ENCODE data around the gene ZFHX3.

Gene ZFHX3

DNA sequence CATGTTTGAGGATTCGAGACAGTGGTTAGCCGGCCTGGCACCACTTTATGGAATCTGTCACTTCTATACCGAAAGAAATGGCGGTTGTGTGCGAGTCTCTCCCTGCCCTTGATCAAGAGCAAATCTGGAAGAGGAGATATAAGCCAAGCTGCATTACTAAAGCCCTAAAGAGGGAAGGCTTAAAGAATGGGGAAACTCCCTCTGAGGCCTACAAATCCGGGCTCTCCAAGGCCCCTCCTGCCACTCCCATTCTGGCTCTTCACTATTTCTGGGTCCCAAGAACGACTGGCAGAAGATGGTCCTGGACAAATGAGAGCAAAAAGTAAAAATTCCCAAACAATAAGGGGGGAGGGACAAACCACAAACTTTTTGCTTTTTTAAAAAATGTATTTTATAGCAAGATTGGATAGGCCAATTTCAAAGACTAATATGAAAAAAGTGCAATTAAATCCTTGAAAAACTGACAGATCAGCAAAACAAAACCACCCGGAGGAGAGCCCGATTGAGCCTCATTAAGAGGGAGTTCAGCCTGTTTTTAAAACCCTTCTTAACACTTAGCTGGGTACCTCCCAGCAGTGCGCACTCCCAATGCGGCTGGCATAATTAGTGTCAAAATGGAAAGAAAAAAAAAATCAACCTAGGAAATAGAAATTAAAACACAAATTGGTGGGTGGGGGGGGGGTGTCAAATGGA is 193.5 kb downstream of the ZFHX3 start:
- DNase-seq: no peak

DNA sequence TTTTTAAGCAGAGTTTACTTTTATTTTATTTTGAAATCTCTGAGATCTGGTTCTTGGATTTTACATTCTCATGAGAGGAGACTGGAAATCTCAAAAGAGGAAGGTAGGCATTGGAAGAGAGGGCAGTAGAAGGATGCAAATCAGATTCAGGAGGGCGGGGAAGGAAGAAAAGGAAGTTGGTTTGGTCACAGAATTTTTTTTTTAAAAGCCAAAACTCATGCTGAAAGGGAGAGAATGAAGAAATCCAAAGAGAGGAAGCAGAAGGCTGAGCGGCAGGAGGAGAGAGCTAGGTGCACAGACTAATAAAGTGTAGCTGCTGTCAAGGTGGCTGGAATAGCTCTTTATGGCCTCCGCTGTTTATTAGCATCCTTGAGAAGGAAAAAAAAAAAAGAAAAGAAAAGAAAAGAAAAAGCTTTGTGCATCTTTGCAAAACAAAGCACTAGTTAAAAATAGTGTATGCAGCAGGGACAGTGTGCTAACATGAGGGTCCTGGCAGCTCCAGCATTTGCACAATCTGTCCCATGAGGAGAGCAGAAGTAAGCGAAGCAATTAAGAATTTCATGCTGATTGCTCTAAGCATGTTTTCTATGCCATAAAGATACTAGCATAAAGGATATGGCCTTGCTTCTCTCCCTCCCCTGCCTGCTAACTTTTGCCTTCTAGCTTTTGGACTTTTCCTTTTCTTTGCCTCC is 194.2 kb downstream of the ZFHX3 start:
- DNase-seq: no peak

DNA sequence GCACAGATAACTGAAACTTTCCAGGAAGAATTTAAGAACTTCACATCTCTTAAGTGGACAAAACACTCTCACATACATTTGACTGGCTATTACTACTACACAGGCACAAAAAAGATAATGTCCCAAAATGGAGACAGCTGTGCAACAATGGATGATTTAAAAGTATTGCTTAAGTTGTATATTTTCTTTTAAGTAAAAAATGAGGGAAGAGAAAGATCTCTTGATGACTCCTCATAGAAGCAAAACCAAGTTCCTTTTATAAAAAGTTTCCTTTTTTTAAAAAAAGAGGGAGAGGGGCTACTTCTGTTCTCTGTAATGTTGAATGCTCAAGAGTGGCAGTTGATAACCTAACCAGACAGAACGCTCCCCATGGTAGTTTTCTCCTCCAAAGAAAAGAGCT is 195.5 kb downstream of the ZFHX3 start:
- no peak for DNase-seq

DNA sequence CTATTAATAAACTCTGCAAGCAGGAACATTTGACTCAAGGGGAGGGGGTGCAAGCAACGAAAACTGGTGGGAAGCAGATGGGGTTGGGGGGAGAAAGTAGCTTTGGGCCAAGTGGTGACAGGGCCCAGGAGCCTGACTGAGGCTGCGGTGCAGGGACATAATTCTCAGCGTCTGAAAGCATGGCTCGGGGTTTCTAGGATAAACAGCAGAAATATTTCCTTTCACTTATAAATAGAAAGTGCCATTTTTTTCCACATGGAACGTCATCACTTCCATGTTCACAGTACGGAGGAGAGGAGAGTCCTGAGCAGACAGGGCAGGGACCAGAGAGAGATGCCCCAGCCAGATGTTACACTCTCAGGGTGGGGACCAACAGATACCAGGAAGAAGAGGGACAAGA is 197.1 kb downstream of the ZFHX3 start:
- DNase-seq: no peak

DNA sequence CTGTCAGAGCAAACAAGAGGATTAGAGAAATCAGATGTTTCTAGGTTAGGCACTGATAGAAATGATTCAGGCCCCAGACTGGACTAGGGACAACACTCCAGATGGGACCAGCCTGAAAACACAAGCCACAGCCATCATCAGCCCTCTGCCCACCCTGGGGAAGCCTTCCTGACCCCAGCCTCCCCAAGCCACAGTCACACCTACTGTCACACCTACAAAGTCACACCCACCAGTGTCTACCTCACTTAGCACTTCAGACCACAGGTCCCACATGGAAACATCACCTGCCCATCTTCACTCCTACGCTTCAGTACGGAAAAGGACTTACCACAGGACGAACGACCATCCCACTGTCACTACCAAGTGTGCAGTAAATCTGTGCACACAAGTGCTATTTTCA is 197.9 kb downstream of the ZFHX3 start:
- no peak for DNase-seq

DNA sequence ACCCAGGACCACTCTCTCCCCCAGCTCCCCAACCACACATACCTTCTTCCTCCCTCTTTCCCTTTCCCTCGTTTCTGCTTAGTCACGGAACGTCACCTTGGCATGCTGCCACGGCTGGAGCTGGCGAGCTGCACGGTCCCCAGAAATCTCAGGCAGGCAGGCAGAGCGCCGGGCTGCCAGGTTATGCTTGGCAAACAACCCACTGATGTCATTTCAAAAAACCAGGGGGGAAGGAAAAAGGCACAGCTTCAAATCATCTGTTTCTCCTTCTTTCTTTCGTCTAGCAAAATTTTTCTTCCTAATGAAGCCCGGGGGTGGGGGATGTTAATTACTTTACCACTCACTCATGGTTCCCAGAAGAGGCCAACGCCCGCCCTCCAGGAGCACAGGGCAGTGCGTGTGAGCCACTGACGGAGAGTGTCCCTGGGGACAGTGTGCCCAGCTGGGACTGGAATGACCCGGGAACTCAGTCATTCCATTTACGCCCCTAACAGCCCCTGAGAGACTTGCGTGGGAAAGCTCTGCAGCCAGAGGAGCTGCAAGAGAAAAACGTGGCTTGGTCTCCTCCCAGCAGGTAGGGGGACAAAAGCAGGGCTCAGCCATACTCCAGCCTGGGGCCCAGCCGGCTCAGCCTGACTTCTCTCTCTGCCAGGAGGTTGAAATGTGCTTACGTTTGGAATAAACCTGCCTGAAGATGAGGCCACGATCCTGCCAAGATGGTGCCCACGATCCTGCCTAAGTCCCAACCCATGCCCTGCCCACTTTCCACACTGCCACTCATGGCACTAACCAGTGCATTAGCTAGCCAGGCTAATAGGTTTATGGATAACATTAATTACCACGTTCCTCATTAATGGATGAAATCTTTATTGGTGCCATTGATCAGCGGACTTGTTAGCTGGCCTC is 198.9 kb downstream of the ZFHX3 start:
- DNase-seq: peak in 56 of 58 donors; percentile 12 to 87 (median 63)

DNA sequence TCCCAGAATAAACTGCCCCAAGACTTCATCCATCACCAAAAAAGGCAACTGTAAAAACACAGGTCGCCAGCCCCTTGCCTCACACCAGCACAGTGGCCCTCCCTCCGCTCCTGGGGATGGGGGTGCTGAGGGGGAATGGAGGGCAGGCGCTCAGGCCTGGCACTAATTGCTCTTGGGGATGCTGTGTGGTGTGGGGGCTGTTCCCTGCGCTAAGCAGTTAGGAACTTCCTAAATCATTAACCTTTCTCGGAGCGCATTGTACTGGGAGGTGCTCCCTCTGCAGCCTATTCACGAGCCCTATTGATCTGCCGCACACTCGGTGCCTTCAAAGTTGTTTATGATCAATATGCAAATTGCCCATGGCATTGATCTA is 199.9 kb downstream of the ZFHX3 start:
- no peak for DNase-seq

DNA sequence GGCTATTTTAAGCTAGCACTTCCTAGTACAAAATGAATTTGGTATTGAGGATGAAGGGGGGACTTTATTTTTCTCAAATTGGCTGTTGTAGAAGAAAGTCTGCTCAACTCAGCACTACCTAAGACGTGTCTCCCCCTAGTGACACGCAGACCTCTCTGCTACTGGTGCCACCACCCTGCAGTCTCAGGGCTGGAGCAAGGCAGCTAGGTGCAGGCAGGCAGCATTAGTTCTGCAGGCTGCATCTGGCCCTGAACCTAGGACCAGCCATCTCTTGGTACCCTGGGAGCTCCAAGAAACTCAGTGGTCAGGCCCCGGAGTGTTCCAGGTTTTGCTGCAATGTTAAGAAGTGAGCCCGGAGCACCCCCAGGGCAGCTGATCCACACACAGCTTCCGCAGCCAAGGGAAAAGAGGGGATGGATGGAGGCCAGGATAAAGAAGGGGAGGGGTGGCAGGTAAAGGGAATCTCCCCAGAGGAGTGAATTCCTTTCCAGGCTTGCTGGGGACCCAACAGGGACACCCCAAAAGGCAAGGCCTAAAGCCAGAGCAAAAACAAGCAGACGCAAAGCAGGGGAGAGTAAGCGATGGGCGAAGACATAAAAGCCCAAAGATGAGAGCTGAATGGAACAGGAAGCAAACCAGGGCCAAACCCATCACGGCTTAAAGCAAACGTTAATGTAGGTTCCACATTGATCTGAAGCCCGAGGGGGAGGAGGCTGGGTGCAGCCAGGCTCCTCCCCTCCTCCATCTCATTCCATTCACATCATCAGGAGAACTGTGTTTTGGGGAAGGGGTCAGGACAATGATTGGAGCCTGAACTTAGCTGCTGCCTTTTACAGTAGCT is 200.5 kb downstream of the ZFHX3 start:
- peak in 24 of 58 donors; percentile 7 to 35 (median 13) for DNase-seq

DNA sequence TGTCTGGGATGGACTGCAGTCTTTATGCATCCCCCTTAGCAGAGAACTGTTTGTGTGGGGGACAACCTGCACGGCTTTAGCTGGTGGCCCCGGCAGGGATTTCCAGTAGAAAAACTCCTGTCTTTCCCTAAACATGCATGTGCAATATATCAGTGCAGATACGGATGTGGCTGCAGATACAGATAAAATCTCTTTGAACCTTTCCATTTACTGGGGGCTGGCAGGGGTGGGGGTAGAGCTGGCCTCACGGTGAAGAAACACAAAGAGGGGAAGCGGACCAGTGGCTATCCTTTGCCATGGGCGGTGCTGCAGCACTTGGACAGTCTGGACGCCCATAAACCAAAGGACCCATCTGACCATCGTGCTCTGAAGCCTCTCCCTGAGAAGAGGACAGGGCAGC is 201.3 kb downstream of the ZFHX3 start:
- no peak for DNase-seq

DNA sequence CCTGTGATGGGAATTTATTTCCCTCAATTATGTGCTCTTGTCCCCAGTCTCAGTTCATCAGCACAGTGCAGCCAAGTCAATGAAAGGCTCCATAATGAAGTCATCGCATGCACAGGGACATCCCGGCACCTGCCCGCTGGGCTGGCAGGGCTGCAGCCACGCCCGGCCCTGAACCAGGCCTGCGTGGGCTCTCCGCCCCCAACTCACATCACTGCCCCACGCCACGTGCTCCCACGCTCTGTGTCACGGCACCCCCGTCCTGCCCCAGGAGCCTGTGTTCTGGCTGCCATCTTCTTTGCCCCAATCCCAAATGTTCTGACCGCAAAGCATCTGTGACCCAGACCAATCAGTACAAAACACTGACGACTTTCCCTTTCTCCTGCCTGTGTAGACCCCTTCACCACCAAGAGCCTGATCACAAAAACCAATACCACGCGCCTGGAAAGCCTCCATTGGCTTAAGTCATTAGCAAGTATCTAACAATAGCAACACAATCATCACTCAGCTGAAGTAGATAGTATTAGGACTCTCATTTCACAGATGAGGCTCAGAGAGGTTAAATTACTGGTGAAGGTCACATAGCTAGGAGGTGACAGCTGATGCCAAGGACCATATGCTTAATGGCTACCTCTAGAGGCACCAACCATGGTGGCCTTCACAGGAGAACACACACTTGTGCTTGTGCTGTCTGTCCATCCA is 202.5 kb downstream of the ZFHX3 start:
- DNase-seq: no peak

DNA sequence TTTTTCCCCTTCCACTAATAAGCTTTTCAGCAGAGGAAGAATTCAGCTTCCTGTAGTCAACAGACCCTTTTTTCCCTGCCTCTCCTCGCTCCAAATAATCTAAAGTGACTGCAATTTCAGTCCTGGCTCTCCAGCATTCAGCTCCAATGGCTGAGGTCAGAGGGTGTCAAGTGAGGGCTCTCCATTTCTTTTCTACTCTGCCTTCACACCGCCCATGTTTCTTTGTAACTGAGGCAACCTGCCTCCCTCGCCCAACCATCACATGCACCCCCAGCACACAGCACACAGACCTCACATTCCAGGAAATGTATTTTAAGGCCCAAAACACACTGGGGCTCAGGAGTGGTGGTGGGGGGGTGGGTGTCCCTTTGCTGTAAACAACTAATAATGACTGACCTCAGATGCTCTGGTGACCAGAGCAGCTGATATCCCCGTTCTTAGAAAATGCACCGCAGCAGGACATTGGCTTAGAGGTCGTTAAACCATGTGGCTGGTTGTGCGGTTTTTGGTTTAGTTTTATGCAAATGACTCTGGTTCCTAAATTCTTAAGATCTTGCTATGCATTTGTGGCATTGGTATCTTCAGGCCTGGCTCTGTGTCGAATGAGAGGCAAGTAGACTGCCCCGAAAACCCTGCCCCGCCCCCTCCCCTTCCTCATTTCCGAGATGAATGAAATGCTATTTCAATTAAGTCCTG is 203.6 kb downstream of the ZFHX3 start:
- DNase-seq: peak in 1 of 58 donors; percentile 15

DNA sequence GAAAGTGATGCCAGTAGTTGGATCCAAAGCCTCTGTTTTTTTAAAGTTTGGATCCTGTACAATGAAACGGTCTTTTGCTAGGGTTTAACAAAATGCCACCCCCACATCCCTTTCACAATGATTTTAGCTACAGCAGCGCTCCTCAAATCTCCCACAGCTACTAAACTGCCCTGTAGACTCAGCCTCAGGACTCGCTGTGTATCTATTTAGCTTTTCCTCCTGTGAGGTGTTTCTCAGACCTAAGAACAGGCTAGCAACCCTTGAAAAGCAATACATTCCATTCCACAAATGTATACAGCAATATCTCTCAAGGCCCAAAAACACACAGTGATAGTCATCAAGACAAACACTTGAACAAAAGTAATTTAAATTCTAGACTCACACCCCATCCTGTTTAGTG is 206.4 kb downstream of the ZFHX3 start:
- peak in 1 of 58 donors; percentile 7 for DNase-seq

DNA sequence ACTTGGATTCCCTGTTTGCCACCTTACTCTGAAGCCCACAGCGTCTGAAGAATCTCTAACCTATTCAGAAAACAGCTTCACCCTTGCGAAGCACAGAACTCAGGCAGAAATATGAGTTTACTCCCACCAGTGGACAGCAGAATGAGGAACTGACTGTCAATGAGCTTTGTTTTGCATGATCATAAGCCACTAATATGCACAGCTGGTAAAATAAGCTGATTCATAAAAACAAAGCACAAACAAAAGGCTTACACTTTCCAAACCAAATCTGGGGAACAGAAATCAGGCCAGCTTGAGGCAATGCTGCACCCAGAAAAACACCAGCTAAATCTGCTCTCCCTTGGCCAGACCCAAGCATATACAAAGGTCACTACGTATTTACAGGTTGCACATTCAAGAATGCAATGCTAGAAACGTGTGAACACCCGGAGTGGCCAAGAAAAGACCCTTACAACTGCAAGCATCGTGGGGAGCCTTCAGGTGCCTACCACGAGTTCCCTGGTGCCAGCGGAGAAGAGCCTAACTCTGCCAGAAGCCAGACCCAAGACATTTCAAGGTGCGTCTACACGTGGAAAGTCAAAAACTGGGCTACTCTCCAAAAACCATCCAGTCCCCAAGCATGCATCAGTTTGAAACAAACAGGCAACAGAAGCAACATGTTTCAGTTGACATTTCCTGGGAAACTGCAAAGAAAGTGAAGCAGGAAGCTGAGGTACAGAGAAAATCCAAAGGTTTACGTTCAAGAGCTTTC is 207.1 kb downstream of the ZFHX3 start:
- DNase-seq: no peak

DNA sequence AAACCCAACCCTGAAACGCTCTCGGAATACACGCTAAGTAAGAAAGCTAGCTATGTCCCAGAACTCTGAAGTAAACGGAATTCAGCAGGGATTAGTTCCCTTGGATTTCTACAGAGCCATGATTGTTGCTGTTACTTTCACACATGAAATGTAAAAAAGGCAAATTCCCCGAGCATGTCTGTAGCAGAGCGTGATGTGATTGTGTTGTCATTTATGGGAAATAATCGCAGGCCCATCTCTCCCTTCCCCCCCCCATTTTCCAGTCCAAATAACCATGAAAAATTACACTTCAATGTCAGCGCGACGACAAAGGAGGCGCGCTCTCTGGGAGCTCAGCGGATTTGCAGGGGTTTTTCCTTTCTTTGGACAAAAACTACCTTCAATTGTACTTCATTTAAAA is 209.0 kb downstream of the ZFHX3 start:
- DNase-seq: no peak

DNA sequence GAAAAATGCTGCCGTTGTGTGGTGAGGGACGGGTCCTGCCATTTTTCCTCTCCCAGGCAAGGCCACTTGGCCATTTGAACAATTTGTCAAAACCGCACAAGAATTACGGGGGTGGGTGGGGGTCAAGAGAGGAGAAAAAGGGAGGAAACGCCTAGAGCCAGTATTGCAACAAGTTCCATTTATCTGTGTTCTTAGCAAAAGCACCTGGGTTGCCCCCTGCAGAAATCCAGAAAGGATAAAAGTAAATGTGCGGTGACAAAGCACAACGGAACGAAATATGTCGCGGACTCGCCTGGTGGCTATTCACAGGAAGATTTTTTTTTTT is 209.4 kb downstream of the ZFHX3 start:
- DNase-seq: no peak

DNA sequence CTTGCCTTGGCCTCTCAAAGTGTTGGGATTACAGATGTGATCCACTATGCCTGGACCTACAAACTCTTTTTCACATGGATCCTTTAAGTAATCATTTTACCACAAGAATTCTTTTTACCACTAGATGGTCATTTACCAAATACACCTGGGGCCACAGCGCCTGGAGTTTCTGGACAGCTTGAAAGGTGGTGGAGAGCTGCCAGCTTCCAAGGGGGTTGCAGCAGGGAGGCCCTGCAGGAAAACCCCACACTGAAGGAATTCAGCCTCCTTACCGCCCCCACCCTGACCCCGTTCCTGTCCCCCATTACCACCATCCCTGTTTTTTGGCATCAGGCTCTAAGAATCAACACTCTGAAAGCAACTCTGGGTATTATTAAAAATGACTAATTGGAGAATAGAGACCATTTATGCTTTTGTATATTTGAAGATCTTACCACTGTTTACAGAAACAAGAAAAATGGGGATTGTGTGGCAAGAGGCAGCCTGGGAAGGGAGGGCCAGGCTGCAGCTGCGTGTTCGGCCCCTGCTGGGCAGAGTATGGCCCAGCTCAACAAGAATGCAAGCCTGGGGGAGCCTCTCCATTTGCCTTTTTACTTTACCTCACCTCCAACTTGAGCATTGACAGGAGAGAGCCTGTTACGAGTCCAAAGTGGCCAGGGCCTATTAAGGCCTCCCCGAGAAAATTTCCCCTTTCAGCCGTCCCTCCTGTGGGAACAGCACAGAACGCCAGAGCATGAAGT is 209.9 kb downstream of the ZFHX3 start:
- no peak for DNase-seq

DNA sequence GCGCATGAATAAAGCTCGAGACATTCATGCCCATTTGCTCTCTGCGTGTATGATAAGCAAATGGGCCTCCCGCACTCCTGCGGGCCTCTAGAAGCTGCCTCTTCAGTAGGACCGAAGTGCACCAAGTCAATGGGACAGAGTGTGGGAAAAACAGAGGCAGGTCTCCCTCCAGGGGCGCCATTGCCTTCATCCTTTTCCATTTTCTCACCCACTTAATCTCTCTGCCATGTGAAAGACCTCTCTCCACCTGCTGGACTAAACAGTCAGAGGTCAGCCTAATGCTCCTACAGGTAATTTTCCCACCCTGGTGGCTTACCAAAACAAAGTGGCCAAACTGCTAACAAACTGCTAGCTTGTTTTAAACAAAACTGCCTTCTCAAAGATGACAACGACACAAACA is 210.9 kb downstream of the ZFHX3 start:
- no peak for DNase-seq

DNA sequence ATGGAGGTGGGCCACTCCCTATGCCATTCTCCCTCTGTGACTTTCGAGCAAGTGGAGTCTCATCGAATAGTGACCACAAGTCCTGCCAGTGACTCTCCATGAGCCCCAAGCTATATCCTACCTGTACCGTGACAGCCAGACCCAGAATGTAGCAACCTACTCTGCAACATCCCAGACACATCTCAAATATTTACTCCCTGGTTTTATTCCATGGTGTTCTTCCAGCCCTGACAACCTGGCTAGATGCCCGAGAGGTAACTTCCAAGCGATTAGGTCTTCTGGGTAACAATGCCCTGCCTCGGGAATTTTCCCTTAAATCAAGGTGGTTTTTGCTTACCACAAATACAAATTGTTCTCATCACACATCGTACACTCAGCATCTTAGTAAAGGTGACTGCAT is 211.7 kb downstream of the ZFHX3 start:
- DNase-seq: no peak

DNA sequence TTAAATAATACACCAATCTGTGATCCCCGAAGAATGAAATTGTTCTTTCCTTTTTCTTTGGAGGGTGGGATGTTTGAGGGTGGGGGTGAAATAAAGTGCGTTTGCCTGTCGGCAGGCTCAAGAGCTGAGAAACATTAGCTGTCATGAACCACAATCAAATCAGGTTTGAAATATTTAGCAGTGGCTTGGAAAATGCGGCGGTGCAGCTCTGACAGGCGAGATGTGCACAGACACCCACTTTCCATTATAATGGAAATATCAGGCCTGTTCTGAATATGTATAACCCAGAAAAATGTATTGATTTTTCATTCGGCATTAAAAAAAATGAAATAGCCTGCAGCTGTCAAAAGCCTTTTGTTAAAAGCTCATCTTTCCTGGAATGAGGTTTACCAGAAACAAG is 212.8 kb downstream of the ZFHX3 start:
- DNase-seq: peak in 1 of 58 donors; percentile 21
